ENCODE results near the gene FAXDC2.

Gene FAXDC2

GRCh38 chr5:154860123-154860522, 9.7 kb upstream of the FAXDC2 start:
- peak overlapping the region; percentile 92; the same call in 1 of the 2 replicates for H3K9ac ChIP-seq (ENCODE audit: low read depth, low read length)
- peak overlapping the region; percentile 91 for H3K4me3 ChIP-seq (ENCODE audit: low read length)
- peaks cover 24% of the 10 kb centered on the region for H3K36me3 ChIP-seq (ENCODE audit: insufficient read depth, low read length)
- H3K27ac ChIP-seq (ENCODE audit: low read depth, low read length) = no peak overlapping the region
- no peaks in the 10 kb centered on the region for H3K9me3 ChIP-seq (ENCODE audit: insufficient read depth, low read depth, low read length)
- H3K4me1 ChIP-seq (ENCODE audit: insufficient read depth, low read length) = peaks cover 13% of the 10 kb centered on the region; the same call in 1 of the 2 replicates
- H3K27me3 ChIP-seq (ENCODE audit: insufficient read depth, low read length) = no peaks in the 10 kb centered on the region
- WGBS = 55% methylated on average over 5 of the region's 5 CpGs

GRCh38 chr5:154858972-154859871, 8.8 kb upstream of the FAXDC2 start:
- Histone ChIP-seq H3K4me1 (ENCODE audit: insufficient read depth, low read length) (peaks cover 13% of the 10 kb centered on the region; the same call in 1 of the 2 replicates), H3K27ac (ENCODE audit: low read depth, low read length) (peak overlapping the region; percentile 96; the same call in 1 of the 2 replicates), H3K27me3 (ENCODE audit: insufficient read depth, low read length) (no peaks in the 10 kb centered on the region), H3K4me3 (ENCODE audit: low read length) (peak overlapping the region; percentile 91), H3K9me3 (ENCODE audit: insufficient read depth, low read depth, low read length) (no peaks in the 10 kb centered on the region), H3K36me3 (ENCODE audit: insufficient read depth, low read length) (peaks cover 16% of the 10 kb centered on the region), H3K9ac (ENCODE audit: low read depth, low read length) (peak overlapping the region; percentile 92)
- WGBS = 15% methylated on average over 24 of the region's 26 CpGs

- peak within 1 kb of the TSS; percentile 96 for H3K27ac ChIP-seq (ENCODE audit: low read depth, low read length)
- H3K36me3 ChIP-seq (ENCODE audit: insufficient read depth, low read length) = peaks cover 10% of the 10 kb centered on the region
- WGBS = under 1% methylated on average over 65 of the region's 65 CpGs
- peak within 1 kb of the TSS; percentile 91 for H3K4me3 ChIP-seq (ENCODE audit: low read length)
- H3K27me3 ChIP-seq (ENCODE audit: insufficient read depth, low read length) = no peaks in the 10 kb centered on the region
- peak within 1 kb of the TSS; percentile 92 for H3K9ac ChIP-seq (ENCODE audit: low read depth, low read length)
- H3K9me3 ChIP-seq (ENCODE audit: insufficient read depth, low read depth, low read length) = no peaks in the 10 kb centered on the region
- H3K4me1 ChIP-seq (ENCODE audit: insufficient read depth, low read length) = peaks cover 13% of the 10 kb centered on the region; the same call in 1 of the 2 replicates
Observed at GRCh38 chr5:154858297-154858971, 8.0 kb upstream of the FAXDC2 start, which contains the start of gene CNOT8. Gene CNOT8, plus strand, starts transcription at chr5:154858627. Its CDS starts 4,652 bp downstream, at chr5:154863279.

GRCh38 chr5:154857530-154858296, 7.3 kb upstream of the FAXDC2 start:
- peaks cover 2% of the 10 kb centered on the region; the same call in 1 of the 2 replicates for H3K36me3 ChIP-seq (ENCODE audit: insufficient read depth, low read length)
- H3K9ac ChIP-seq (ENCODE audit: low read depth, low read length) = peak overlapping the region; percentile 92
- no peaks in the 10 kb centered on the region for H3K9me3 ChIP-seq (ENCODE audit: insufficient read depth, low read depth, low read length)
- H3K4me1 ChIP-seq (ENCODE audit: insufficient read depth, low read length) = peaks cover 13% of the 10 kb centered on the region; the same call in 1 of the 2 replicates
- WGBS = under 1% methylated on average over 58 of the region's 59 CpGs
- H3K4me3 ChIP-seq (ENCODE audit: low read length) = peak overlapping the region; percentile 91
- no peaks in the 10 kb centered on the region for H3K27me3 ChIP-seq (ENCODE audit: insufficient read depth, low read length)
- peak overlapping the region; percentile 96 for H3K27ac ChIP-seq (ENCODE audit: low read depth, low read length)

GRCh38 chr5:154851351-154851750, 948 bp upstream of the FAXDC2 start:
- Histone ChIP-seq H3K27ac (ENCODE audit: low read depth, low read length) (no peak overlapping the region), H3K4me3 (ENCODE audit: low read length) (no peak overlapping the region; the same call in 1 of the 2 replicates), H3K9ac (ENCODE audit: low read depth, low read length) (no peak overlapping the region), H3K4me1 (ENCODE audit: insufficient read depth, low read length) (peaks cover 14% of the 10 kb centered on the region), H3K36me3 (ENCODE audit: insufficient read depth, low read length) (no peaks in the 10 kb centered on the region), H3K27me3 (ENCODE audit: insufficient read depth, low read length) (no peaks in the 10 kb centered on the region), H3K9me3 (ENCODE audit: insufficient read depth, low read depth, low read length) (no peaks in the 10 kb centered on the region)
- WGBS = 97% methylated on average over 3 of the region's 3 CpGs

- Histone ChIP-seq H3K9me3 (ENCODE audit: insufficient read depth, low read depth, low read length) (no peaks in the 10 kb centered on the region), H3K27me3 (ENCODE audit: insufficient read depth, low read length) (no peaks in the 10 kb centered on the region), H3K27ac (ENCODE audit: low read depth, low read length) (peak overlapping the region; percentile 56; the same call in 1 of the 2 replicates), H3K36me3 (ENCODE audit: insufficient read depth, low read length) (no peaks in the 10 kb centered on the region), H3K4me1 (ENCODE audit: insufficient read depth, low read length) (peaks cover 14% of the 10 kb centered on the region), H3K4me3 (ENCODE audit: low read length) (peak overlapping the region; percentile 66), H3K9ac (ENCODE audit: low read depth, low read length) (peak overlapping the region; percentile 74)
- WGBS = 78% methylated on average over 2 of the region's 2 CpGs
Observed at GRCh38 chr5:154849791-154850201, 607 bp downstream of the FAXDC2 start.

GRCh38 chr5:154849264-154849785, 1.1 kb downstream of the FAXDC2 start:
- no peak overlapping the region for H3K9ac ChIP-seq (ENCODE audit: low read depth, low read length)
- WGBS = 94% methylated on average over 5 of the region's 6 CpGs
- H3K4me1 ChIP-seq (ENCODE audit: insufficient read depth, low read length) = peaks cover 14% of the 10 kb centered on the region
- no peaks in the 10 kb centered on the region for H3K9me3 ChIP-seq (ENCODE audit: insufficient read depth, low read depth, low read length)
- H3K36me3 ChIP-seq (ENCODE audit: insufficient read depth, low read length) = no peaks in the 10 kb centered on the region
- H3K27ac ChIP-seq (ENCODE audit: low read depth, low read length) = no peak overlapping the region
- H3K27me3 ChIP-seq (ENCODE audit: insufficient read depth, low read length) = no peaks in the 10 kb centered on the region
- peak overlapping the region; percentile 66; the same call in 1 of the 2 replicates for H3K4me3 ChIP-seq (ENCODE audit: low read length)

GRCh38 chr5:154844809-154845208, 5.6 kb downstream of the FAXDC2 start:
- WGBS = 90% methylated on average over 5 of the region's 5 CpGs
- no peak overlapping the region for H3K27ac ChIP-seq (ENCODE audit: low read depth, low read length)
- H3K9ac ChIP-seq (ENCODE audit: low read depth, low read length) = no peak overlapping the region
- no peaks in the 10 kb centered on the region for H3K9me3 ChIP-seq (ENCODE audit: insufficient read depth, low read depth, low read length)
- peaks cover 3% of the 10 kb centered on the region; the same call in 1 of the 2 replicates for H3K4me1 ChIP-seq (ENCODE audit: insufficient read depth, low read length)
- H3K27me3 ChIP-seq (ENCODE audit: insufficient read depth, low read length) = no peaks in the 10 kb centered on the region
- no peaks in the 10 kb centered on the region for H3K36me3 ChIP-seq (ENCODE audit: insufficient read depth, low read length)
- H3K4me3 ChIP-seq (ENCODE audit: low read length) = no peak overlapping the region

GRCh38 chr5:154842689-154843530, 7.5 kb downstream of the FAXDC2 start:
- Histone ChIP-seq H3K4me1 (ENCODE audit: insufficient read depth, low read length) (no peaks in the 10 kb centered on the region), H3K9ac (ENCODE audit: low read depth, low read length) (no peak overlapping the region), H3K9me3 (ENCODE audit: insufficient read depth, low read depth, low read length) (no peaks in the 10 kb centered on the region), H3K27ac (ENCODE audit: low read depth, low read length) (no peak overlapping the region), H3K4me3 (ENCODE audit: low read length) (no peak overlapping the region), H3K27me3 (ENCODE audit: insufficient read depth, low read length) (no peaks in the 10 kb centered on the region), H3K36me3 (ENCODE audit: insufficient read depth, low read length) (no peaks in the 10 kb centered on the region)
- 87% methylated on average over 6 of the region's 6 CpGs for WGBS

- H3K27me3 ChIP-seq (ENCODE audit: insufficient read depth, low read length) = no peaks in the 10 kb centered on the region
- H3K36me3 ChIP-seq (ENCODE audit: insufficient read depth, low read length) = 0 out of 2 replicates have a peak, but pooled peaks cover 3% of the 10 kb centered on the region
- H3K4me1 ChIP-seq (ENCODE audit: insufficient read depth, low read length) = no peaks in the 10 kb centered on the region
- no peaks in the 10 kb centered on the region for H3K9me3 ChIP-seq (ENCODE audit: insufficient read depth, low read depth, low read length)
- no peak overlapping the region for H3K9ac ChIP-seq (ENCODE audit: low read depth, low read length)
- no peak overlapping the region for H3K27ac ChIP-seq (ENCODE audit: low read depth, low read length)
- no peak overlapping the region for H3K4me3 ChIP-seq (ENCODE audit: low read length)
Observed at GRCh38 chr5:154841273-154841661, 9.1 kb downstream of the FAXDC2 start.
